Stomach (tissue), 4 donors: ENCODE data around the gene NECTIN4.

Experiments used
- CTCF ChIP-seq, 7 experiments: fragments of 450-650 bp in 4 of 7; fragments of 200-600 bp in 3 of 7; sonication (generic) in 3 of 7; IDR thresholded peaks; one replicate each; pipeline ENCODE4 v1.5.1; 2016 to 2019; ENCODE audit warnings: antibody characterized with exemption in 7 of 7, control low read depth in 2 of 7, mild to moderate bottlenecking in 1 of 7
- EP300 ChIP-seq: sonication (generic); formaldehyde crosslinking; IDR thresholded peaks from one replicate; pipeline ENCODE4 v1.6.1; 2017; ENCODE audit warnings: antibody characterized with exemption
- POLR2A ChIP-seq, 4 donors: fragments of 450-650 bp; IDR thresholded peaks; one replicate each; pipeline ENCODE4 v1.6.1; 2016; ENCODE audit warnings: antibody characterized with exemption in 4 of 4, control low read depth in 2 of 4, mild to moderate bottlenecking in 1 of 4, moderate library complexity in 1 of 4
- POLR2AphosphoS5 ChIP-seq, 3 donors: sonication (generic); formaldehyde crosslinking; IDR thresholded peaks; one replicate each; pipeline ENCODE4 v1.6.1; 2016; ENCODE audit warnings: antibody characterized with exemption in 3 of 3

- TF ChIP-seq EP300 (no peak), POLR2A (IDR thresholded peaks at IDR 0.05) (no peak), CTCF (IDR thresholded peaks at IDR 0.05) (no peak), POLR2AphosphoS5 (IDR thresholded peaks at IDR 0.05) (no peak)
Measured at GRCh38 chr1:161106431-161106830, 17.1 kb upstream of the NECTIN4 start.
